ENCODE data around the gene ITGA5.

The ITGA5 gene

GRCh38 chr12:54409267-54409666 is 9.8 kb downstream of the ITGA5 start:
- no peak for DNase-seq

- DNase-seq: no peak
These were observed 11.7 kb downstream of the ITGA5 start for GRCh38 chr12:54407183-54407905.

- no peak for DNase-seq
These were observed 13.5 kb downstream of the ITGA5 start for GRCh38 chr12:54405573-54405972.

GRCh38 chr12:54405106-54405505 is 14.0 kb downstream of the ITGA5 start:
- DNase-seq: no peak

GRCh38 chr12:54404061-54405004 is 14.7 kb downstream of the ITGA5 start:
- no peak for DNase-seq

- DNase-seq: no peak
These were observed 17.9 kb downstream of the ITGA5 start for GRCh38 chr12:54401119-54401518.

- peak; percentile 100 for DNase-seq
These were observed 19.9 kb downstream of the ITGA5 start for GRCh38 chr12:54398995-54399793.

- no peak for DNase-seq
These were observed 20.8 kb downstream of the ITGA5 start for GRCh38 chr12:54398218-54398617.

- DNase-seq: no peak
These were observed 21.9 kb downstream of the ITGA5 start for GRCh38 chr12:54397157-54397556.

- no peak for DNase-seq
These were observed 23.5 kb downstream of the ITGA5 start for GRCh38 chr12:54395545-54395944.

- DNase-seq: no peak
These were observed 24.1 kb downstream of the ITGA5 start for GRCh38 chr12:54394986-54395385.

GRCh38 chr12:54394281-54394719 is 24.8 kb downstream of the ITGA5 start:
- DNase-seq: peak; percentile 100

- no peak for DNase-seq
These were observed 25.3 kb downstream of the ITGA5 start for GRCh38 chr12:54393743-54394142.

GRCh38 chr12:54393207-54393609 is 25.9 kb downstream of the ITGA5 start:
- no peak for DNase-seq

- DNase-seq: no peak
These were observed 26.4 kb downstream of the ITGA5 start for GRCh38 chr12:54392485-54393206.

- DNase-seq: no peak
These were observed 28.2 kb downstream of the ITGA5 start for GRCh38 chr12:54390668-54391551.

- DNase-seq: no peak
These were observed 28.8 kb downstream of the ITGA5 start for GRCh38 chr12:54390176-54390667.

- DNase-seq: no peak
These were observed 29.4 kb downstream of the ITGA5 start for GRCh38 chr12:54389607-54390175.

GRCh38 chr12:54389134-54389508 is 29.9 kb downstream of the ITGA5 start:
- DNase-seq: no peak

GRCh38 chr12:54388237-54389133 is 30.6 kb downstream of the ITGA5 start:
- DNase-seq: no peak

Data from T1000 (cell line).